ENCODE measurements around the gene TUB.

Gene TUB, protein sequence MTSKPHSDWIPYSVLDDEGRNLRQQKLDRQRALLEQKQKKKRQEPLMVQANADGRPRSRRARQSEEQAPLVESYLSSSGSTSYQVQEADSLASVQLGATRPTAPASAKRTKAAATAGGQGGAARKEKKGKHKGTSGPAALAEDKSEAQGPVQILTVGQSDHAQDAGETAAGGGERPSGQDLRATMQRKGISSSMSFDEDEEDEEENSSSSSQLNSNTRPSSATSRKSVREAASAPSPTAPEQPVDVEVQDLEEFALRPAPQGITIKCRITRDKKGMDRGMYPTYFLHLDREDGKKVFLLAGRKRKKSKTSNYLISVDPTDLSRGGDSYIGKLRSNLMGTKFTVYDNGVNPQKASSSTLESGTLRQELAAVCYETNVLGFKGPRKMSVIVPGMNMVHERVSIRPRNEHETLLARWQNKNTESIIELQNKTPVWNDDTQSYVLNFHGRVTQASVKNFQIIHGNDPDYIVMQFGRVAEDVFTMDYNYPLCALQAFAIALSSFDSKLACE

GRCh38 chr11:8080674-8081590, at the start of gene TUB:
TUB (plus strand) TSS chr11:8081211; CDS start chr11:8081511, 300 bp downstream.
- DNase-seq: no peak

- DNase-seq: no peak
Measured at GRCh38 chr11:8031248-8032115, 49.5 kb upstream of the TUB start.

GRCh38 chr11:8032122-8032521, 48.9 kb upstream of the TUB start:
- DNase-seq: no peak

DNA sequence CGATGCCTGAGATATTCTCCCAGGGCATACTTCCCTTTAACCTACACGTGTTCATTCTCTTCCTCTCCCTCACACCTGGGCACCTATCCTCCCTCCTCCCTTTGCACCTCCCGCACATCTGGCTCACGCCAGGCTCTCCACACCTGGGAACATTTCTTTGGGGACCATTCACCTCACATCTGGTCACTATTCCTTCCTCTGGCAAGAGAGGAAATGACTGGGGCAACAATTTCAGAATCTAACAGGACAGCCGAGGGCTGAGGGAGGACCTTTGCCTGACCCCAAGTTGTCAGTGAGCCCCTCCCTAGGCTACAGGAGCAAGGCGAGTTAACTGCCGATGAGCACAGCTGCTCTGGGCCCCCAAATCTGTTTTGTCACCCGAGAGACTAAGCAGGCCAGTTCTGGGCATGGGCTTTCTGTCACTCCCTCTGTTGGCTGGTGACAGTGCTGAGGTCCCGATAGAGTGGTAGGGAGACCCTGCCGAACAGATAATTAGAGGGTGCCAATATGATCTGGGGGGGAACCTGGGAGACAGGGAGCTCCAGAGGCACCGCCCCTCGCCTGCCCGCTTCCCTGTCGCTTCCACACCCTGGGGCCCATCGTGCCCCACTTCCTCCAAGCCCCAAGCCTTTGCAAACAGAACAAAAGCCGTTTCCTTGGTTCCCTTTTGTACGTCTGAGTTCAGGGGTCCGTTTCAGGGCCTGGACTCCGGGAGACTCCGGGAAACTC, 48.3 kb upstream of the TUB start:
- no peak for DNase-seq

- peak; percentile 76 for DNase-seq
Measured at GRCh38 chr11:8033305-8034105, 47.5 kb upstream of the TUB start.

DNA sequence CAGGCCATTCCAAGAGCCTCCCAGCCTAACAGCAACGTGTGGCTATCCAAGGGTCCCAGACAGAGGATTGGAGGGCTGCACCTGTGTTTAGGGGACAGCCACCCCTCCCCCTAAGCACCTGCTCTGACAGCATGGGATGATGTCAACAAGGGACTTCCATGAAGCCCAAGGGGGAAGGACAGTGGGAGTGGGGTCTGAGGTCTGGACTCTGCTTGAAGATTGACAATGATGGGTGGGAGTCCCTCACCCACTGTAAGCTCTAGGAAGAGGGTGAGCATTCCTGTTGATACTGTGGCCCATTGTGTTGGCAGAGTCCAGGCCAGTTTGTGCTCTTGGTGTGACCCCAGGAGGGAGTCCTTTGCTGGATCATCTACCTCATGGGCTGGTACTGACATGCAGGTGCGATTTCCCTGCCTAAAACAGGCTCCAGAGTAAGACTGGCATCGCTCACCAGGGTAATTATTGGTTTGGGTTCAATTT, 46.9 kb upstream of the TUB start:
- DNase-seq: no peak

DNA sequence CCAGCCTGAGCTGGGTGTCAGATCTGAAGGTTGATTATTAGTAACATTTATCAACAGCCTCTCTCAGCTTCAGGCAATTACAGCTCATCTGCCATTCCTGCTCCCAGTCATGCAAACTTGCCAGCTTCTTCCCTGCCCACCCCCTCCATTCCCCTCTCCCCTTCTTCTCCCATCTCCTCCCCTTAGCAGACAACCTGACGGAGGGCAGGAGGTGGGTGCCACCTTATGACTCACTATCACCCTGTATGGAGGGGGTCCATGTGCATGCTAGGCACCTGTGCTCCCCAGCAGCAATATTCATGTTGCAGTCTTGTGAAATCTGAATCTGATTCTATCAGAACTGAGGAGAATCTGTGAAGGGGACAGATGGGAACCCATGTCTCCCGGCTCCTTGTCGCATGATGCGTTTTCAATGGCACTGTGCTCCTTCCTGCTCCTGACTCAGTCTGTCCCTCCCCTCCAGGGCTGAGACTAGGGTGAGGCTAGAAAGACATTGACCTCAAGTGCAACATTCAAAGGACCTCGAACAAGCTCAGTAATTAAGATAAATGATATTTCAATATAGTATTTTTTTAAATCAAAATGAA, 46.3 kb upstream of the TUB start:
- DNase-seq: no peak

- no peak for DNase-seq
Measured at GRCh38 chr11:8035200-8035855, 45.7 kb upstream of the TUB start.

DNA sequence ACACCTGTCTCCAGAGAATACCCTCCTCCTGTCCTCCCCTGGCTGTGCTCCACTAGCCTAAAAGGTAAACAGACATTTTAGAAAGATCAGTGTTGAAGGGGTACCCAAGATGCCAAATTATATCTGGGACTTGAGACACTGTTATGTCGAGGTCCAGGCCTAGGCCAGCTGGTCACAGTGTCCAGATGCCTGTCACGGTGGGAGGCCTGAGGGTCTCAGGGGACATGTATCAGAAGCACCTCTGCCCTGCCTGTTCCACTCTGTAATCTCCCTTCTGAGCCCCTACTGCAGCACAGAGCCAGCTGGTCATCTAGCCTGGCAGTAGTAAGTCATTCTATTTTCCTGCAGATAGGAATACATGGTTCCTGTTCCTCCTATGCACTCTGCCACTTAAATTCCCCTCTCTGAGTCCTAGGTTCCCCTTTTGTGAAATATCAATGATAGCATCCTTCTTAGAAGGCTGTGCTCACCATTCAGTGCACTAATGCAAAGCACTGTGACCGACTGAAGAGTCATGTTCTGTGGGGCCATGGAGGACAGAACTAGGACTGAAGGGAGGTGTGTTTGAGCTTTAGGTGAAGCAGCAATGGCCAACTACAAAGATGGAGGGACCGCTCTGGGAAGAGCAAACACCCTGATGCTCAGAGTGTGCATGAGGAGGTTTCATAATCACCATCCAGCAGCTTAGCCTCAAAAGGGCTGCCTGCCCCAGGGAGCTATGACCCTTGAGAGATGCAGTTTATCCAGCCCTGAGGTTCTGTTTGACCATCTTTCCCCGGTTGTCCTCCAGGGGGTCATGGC, 44.8 kb upstream of the TUB start:
- DNase-seq: no peak

DNA sequence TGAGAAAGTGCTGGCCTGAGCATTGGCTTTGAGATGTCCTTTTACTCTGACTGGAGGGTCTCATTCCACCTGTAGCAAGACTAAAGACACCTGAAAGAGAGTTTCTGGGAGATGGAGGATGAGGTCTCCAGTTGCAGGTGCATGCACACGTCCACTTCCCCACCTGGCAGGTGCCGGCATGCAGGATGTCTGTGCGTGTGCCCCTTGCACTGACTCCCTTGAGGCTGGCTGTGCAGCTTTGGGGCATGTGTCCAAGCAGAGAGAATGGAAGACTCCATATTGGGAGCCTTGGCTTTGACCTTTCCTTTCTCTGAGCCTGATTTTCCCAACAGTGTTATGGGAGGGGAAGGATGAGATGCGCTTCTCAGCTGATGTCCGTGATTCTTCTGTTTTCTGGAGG, 44.0 kb upstream of the TUB start:
- DNase-seq: no peak

DNA sequence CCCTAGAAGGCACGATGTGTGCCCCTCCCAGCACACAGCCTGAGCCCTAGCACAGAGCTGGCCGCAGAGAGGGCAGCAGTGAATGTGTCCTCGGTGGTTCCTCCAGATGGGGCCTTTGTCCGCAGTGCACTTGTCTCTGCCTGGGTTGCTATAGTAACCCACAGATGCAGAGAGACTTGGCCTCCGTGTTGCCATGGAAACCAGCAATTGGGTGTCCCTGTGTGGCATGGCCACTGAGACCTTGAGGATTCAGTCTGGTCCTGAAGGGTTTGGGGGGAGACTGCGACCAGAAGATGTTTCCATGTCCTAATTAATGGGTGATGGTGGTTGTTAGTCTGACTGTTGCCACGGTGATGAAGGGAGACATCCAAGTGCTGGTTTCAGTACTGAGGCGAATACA, 42.6 kb upstream of the TUB start:
- DNase-seq: no peak

- DNase-seq: no peak
Measured at GRCh38 chr11:8038811-8039529, 42.0 kb upstream of the TUB start.

DNA sequence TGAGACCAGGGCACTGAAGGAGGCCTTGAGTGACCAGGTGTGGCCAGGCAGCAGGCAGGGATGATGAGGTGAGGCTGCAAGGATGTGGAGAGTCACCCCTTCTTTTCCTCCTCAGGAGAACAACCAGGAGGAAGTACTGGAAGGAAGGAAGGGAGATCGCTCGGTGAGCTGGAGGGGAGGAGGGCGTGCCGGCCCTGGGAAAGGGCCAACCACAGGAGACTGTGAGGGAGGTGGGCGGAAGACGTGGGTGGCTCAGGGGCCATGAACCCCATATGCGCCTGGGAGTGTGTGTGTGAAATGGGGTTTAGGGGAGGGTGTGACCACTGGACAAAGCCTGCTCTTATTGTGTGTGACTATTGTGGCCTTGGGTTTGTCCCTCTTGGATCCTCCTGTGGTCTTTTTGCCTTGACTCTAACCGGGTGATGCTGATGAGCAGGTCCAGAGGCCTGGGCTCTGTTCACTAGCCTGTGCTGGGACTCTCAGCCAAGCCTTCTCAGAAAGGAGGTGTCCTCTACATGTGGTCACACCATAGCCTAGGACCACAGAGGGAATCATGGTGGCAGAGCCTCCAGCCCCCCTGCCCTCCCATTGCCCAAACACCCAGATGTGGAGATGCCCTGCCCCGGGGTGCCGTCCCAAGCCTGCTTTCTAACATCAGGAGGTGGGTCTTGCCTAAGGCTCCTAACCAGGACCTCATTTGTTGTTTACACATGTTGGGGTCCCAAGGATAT, 41.3 kb upstream of the TUB start:
- DNase-seq: no peak

DNA sequence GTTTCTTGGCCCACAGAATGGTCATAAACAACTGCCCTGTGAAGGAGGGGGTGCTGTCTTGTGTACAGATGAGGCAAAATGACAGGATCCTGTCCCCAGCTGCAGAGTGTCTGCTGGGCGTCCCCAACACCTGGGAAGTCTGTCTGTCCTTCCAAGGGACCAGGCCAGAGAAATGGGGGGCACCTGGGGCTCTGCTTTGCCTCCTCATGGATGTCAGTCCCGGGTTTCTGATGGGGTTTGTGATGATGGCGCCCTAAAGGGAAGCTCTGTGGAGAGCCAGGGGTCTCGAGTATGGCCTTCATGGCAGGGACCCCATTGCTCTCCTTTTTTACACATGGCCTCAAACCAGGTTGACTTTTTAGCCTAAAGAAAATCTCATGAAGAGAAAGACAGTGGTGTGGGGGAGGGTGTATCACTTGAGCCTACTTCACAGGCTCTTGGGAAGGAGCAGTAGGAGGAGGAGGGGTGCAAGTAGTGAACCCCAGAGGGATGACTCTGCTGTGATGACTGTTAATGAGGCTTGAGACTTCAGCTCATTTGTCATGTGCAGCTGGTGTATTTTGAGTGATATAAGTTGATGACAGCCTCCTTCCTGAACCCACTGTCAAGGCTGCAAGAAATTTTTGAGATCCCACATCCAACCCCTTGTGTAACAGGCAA, 40.6 kb upstream of the TUB start:
- no peak for DNase-seq

GRCh38 chr11:8040921-8041285, 40.1 kb upstream of the TUB start:
- DNase-seq: no peak

DNA sequence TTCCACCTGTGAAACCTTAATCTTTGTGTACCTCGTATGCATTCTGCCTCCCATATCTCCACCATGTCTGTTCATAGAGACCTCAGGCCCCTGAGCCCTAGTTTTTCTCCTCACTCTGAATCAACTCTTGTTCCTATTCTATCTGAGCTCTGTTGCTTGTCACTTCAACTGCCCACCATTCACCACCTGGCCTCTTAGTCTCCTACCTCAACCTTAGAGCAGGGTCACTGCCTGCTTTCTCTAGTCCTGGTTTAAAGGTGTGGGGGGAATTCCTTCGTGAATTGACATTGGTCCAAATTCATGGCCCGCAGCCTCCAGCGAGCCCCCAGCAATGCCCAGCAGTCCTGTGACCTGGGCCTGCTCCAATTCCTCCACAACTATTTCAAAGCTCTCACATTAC, 39.4 kb upstream of the TUB start:
- no peak for DNase-seq

- no peak for DNase-seq
Measured at GRCh38 chr11:8043756-8044155, 37.3 kb upstream of the TUB start.

Data from hematopoietic multipotent progenitor cell treated with erythropoietin and hydrocortisone succinate and interleukin-3 and kit ligand, for 8 days (in vitro differentiated cells).